ENCODE measurements around the gene PAGE1. TPM values are rescaled to one million over a fixed set of nuclear protein-coding genes. Genes with fewer than 3 reads are reported as not detected.

Gene PAGE1
- total RNA-seq, 1 experiment from 2014 or later = 1.7 TPM

- Histone ChIP-seq H3K4me2 (ENCODE audit: low read length) (no peak overlapping the region), H3K9me3 (ENCODE audit: low read length) (no peaks in the 10 kb centered on the region), H3F3A (ENCODE audit: low read length, unreplicated experiment) (no peaks in the 10 kb centered on the region), H3K4me3 (ENCODE audit: low read length) (no peak overlapping the region), H3K36me3 (ENCODE audit: low read depth, low read length) (no peaks in the 10 kb centered on the region), H3K27me3 (ENCODE audit: low read length) (peaks cover 13% of the 10 kb centered on the region; the same call in 1 of the 2 replicates), H2AFZ (ENCODE audit: low read length) (no peak overlapping the region), H3K27ac (ENCODE audit: low read length) (no peak overlapping the region), H3K9me2 (replicated peaks; ENCODE audit: low read length) (no peaks in the 10 kb centered on the region), H4K20me1 (ENCODE audit: low read length) (no peaks in the 10 kb centered on the region), H3K79me2 (ENCODE audit: low read length) (no peaks in the 10 kb centered on the region), H3K4me1 (ENCODE audit: insufficient read depth, low read length) (no peaks in the 10 kb centered on the region), H3K9ac (ENCODE audit: low read length) (no peak overlapping the region)
- intact Hi-C loops (cut with micrococcal nuclease) = no loop called here
- BruUV-seq (replicated peaks) = no TSS peak
- ATAC-seq (no peak), DNase-seq (no peak)
- CTCF ChIA-PET = no interaction called here
- POLR2A ChIA-PET (ENCODE audit: unreplicated experiment) = no interaction called here
- TF ChIP-seq CTCF (conservative IDR thresholded peaks at IDR 0.05; ENCODE audit: low read depth, low read length) = no peak
- no peak for TF ChIP-seq EZH2 (IDR thresholded peaks at IDR 0.05; ENCODE audit: low read length, unreplicated experiment)
- no peak for TF ChIP-seq EZH2phosphoT487 (IDR thresholded peaks at IDR 0.05; ENCODE audit: borderline replicate concordance, low read length)
Measured at GRCh38 chrX:49644991-49645637, 50.7 kb downstream of the PAGE1 start.

Other genes with a start within 250 kb of the PAGE1 start
- gene GAGE12C, start 163.8 kb downstream of the PAGE1 start, total RNA-seq (2014; rRNA removed) = not detected in 2 replicates
- not detected in 2 replicates for gene GAGE12D, start 154.3 kb downstream of the PAGE1 start, total RNA-seq (2014; rRNA removed)
- not detected in 2 replicates for gene GAGE12E, start 144.7 kb downstream of the PAGE1 start, total RNA-seq (2014; rRNA removed)
- not detected in 2 replicates for gene GAGE12F, start 135.1 kb downstream of the PAGE1 start, total RNA-seq (2014; rRNA removed)
- gene GAGE12G, start 125.6 kb downstream of the PAGE1 start, total RNA-seq (2014; rRNA removed) = not detected in 2 replicates
- not detected in 2 replicates for gene GAGE12H, start 116.0 kb downstream of the PAGE1 start, total RNA-seq (2014; rRNA removed)
- gene GAGE2A, start 106.5 kb downstream of the PAGE1 start, total RNA-seq (2014; rRNA removed) = not detected in 2 replicates
- gene GAGE1, start 97.0 kb downstream of the PAGE1 start, total RNA-seq (2014; rRNA removed) = not detected in 2 replicates
- gene PAGE4, start 133.3 kb upstream of the PAGE1 start, total RNA-seq (2014; rRNA removed) = not detected in 2 replicates
- gene USP27X, start 183.5 kb upstream of the PAGE1 start, total RNA-seq (2014; rRNA removed) = 0.62 and 2.7 TPM in 2 replicates
- 2.8 and 5.9 TPM in 2 replicates for gene CLCN5, start 226.6 kb upstream of the PAGE1 start, total RNA-seq (2014; rRNA removed)